DMS53 treated with DMSO at 0.1 percent for 48 hours (cell line): ENCODE data around the gene ADAM12.
"Not testable (repeated sequence)": the region's sequence is repeated elsewhere in the genome, so short reads cannot be mapped to it uniquely, and the experiment has no call there.

ENCODE experiments used
- DNase-seq: peaks from one replicate; lab custom pipeline; 2025; ENCODE audit not compliant: unreplicated experiment; lab: John Stamatoyannopoulos, UW

Gene ADAM12

GRCh38 chr10:126264102-126265018 lies 123.9 kb downstream of the ADAM12 start:
- DNase-seq, result no peak

GRCh38 chr10:126263006-126263676 lies 125.1 kb downstream of the ADAM12 start:
- DNase-seq, result no peak

- no peak for DNase-seq
Observed at GRCh38 chr10:126262233-126262838, 125.9 kb downstream of the ADAM12 start.

GRCh38 chr10:126259760-126260479 lies 128.4 kb downstream of the ADAM12 start:
- peak; percentile 6 for DNase-seq

- DNase-seq, result no peak
Observed at GRCh38 chr10:126256864-126257263, 131.4 kb downstream of the ADAM12 start.

- DNase-seq, result no peak
Observed at GRCh38 chr10:126255313-126255712, 133.0 kb downstream of the ADAM12 start.

- no peak for DNase-seq
Observed at GRCh38 chr10:126253611-126253998, 134.7 kb downstream of the ADAM12 start.

- DNase-seq, result no peak
Observed at GRCh38 chr10:126252884-126253610, 135.2 kb downstream of the ADAM12 start.

- no peak for DNase-seq
Observed at GRCh38 chr10:126251778-126252407, 136.4 kb downstream of the ADAM12 start.

GRCh38 chr10:126250527-126251310 lies 137.6 kb downstream of the ADAM12 start:
- DNase-seq, result no peak

- no peak for DNase-seq
Observed at GRCh38 chr10:126250045-126250444, 138.2 kb downstream of the ADAM12 start.

GRCh38 chr10:126247446-126247975 lies 140.8 kb downstream of the ADAM12 start:
- no peak for DNase-seq

- not testable (repeated sequence) for DNase-seq
Observed at GRCh38 chr10:126246396-126246795, 141.9 kb downstream of the ADAM12 start.

- DNase-seq, result no peak
Observed at GRCh38 chr10:126245501-126245900, 142.8 kb downstream of the ADAM12 start.

- no peak for DNase-seq
Observed at GRCh38 chr10:126243971-126244370, 144.3 kb downstream of the ADAM12 start.

- DNase-seq, result no peak
Observed at GRCh38 chr10:126243306-126243705, 145.0 kb downstream of the ADAM12 start.

- DNase-seq, result no peak
Observed at GRCh38 chr10:126242397-126243260, 145.6 kb downstream of the ADAM12 start.

GRCh38 chr10:126240483-126240882 lies 147.8 kb downstream of the ADAM12 start:
- peak; percentile 58 for DNase-seq
